Liver (tissue), 3 donors: ENCODE data around the gene TMPRSS2.

Source experiments
- FOXA1 ChIP-seq: IDR thresholded peaks from 2 replicates; pipeline ENCODE4 v1.6.1; 2016; ENCODE audit warnings: antibody characterized with exemption
- FOXA2 ChIP-seq: IDR thresholded peaks from 2 replicates; pipeline ENCODE4 v1.6.1; 2016; ENCODE audit warnings: antibody characterized with exemption
- JUND ChIP-seq, 2 donors: IDR thresholded peaks; 2 replicates each; pipeline ENCODE4 v1.6.1; 2016; ENCODE audit warnings: antibody characterized with exemption in 2 of 2
- RAD21 ChIP-seq, 2 donors: IDR thresholded peaks; 2 replicates each; pipeline ENCODE4 v1.6.1; 2016; ENCODE audit warnings: antibody characterized with exemption in 2 of 2, mild to moderate bottlenecking in 2 of 2
- RXRA ChIP-seq, 2 donors: IDR thresholded peaks; 2 replicates each; pipeline ENCODE4 v1.6.1; 2017 to 2018; ENCODE audit warnings: antibody characterized with exemption in 2 of 2, mild to moderate bottlenecking in 1 of 2
- SP1 ChIP-seq: IDR thresholded peaks from 2 replicates; pipeline ENCODE4 v1.6.1; 2018; ENCODE audit warnings: antibody characterized with exemption, mild to moderate bottlenecking
- TAF1 ChIP-seq: conservative IDR thresholded peaks from 2 replicates; pipeline ENCODE4 v1.6.1; 2016; ENCODE audit warnings: antibody characterized with exemption, mild to moderate bottlenecking
- YY1 ChIP-seq: IDR thresholded peaks from 2 replicates; pipeline ENCODE4 v1.6.1; 2016; ENCODE audit warnings: antibody characterized with exemption, mild to moderate bottlenecking
- TF ChIP-seq, protein P1 (sequence below): fragments of 150-350 bp; IDR thresholded peaks from 2 replicates; pipeline ENCODE4 v1.5.1; 2017; ENCODE audit warnings: improper control_type of control experiment, low read depth, low read length; ENCODE audit not compliant: missing input control
- TF ChIP-seq, protein P2 (sequence below): IDR thresholded peaks from 2 replicates; pipeline ENCODE4 v1.6.1; 2016; ENCODE audit warnings: antibody characterized with exemption
- TF ChIP-seq, protein P3 (sequence below): IDR thresholded peaks from 2 replicates; pipeline ENCODE4 v1.6.1; 2016; ENCODE audit warnings: antibody characterized with exemption, mild to moderate bottlenecking
- TF ChIP-seq, protein P4 (sequence below): IDR thresholded peaks from 2 replicates; pipeline ENCODE4 v1.6.1; 2016; ENCODE audit warnings: antibody characterized with exemption
- TF ChIP-seq, protein P5 (sequence below): IDR thresholded peaks from 2 replicates; pipeline ENCODE4 v1.6.1; 2016; ENCODE audit warnings: antibody characterized with exemption
- donor health status: healthy.
- donor health status: healthy.

DNA sequence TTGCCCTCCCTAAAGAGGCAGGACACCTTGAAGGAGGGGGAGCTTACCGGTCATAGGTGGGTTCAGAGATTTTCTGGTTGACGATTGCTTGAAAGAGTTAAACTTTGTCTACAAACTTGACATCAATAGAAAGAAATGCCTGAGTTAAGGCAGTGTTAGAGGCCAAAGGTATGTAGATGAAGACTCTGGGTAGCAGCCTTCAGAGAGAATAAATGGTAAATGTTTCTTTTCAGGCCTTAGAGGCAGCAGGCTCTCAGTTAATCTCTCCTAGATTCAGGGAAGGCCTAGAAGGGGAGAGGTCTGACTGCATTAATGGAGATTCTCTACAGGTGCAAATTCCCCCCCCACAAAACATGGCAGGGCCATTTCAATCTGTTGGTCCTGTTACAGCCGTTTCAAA lies 54.2 kb downstream of the TMPRSS2 start:
- no peak for TF ChIP-seq JUND (IDR thresholded peaks at IDR 0.05)
- TF ChIP-seq, protein P1, sequence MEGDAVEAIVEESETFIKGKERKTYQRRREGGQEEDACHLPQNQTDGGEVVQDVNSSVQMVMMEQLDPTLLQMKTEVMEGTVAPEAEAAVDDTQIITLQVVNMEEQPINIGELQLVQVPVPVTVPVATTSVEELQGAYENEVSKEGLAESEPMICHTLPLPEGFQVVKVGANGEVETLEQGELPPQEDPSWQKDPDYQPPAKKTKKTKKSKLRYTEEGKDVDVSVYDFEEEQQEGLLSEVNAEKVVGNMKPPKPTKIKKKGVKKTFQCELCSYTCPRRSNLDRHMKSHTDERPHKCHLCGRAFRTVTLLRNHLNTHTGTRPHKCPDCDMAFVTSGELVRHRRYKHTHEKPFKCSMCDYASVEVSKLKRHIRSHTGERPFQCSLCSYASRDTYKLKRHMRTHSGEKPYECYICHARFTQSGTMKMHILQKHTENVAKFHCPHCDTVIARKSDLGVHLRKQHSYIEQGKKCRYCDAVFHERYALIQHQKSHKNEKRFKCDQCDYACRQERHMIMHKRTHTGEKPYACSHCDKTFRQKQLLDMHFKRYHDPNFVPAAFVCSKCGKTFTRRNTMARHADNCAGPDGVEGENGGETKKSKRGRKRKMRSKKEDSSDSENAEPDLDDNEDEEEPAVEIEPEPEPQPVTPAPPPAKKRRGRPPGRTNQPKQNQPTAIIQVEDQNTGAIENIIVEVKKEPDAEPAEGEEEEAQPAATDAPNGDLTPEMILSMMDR = no peak
- TF ChIP-seq FOXA1 = no peak
- no peak for TF ChIP-seq FOXA2
- no peak for TF ChIP-seq RAD21 (IDR thresholded peaks at IDR 0.05)
- TF ChIP-seq, protein P2, sequence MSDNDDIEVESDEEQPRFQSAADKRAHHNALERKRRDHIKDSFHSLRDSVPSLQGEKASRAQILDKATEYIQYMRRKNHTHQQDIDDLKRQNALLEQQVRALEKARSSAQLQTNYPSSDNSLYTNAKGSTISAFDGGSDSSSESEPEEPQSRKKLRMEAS = no peak
- no peak for TF ChIP-seq TAF1
- TF ChIP-seq, protein P3, sequence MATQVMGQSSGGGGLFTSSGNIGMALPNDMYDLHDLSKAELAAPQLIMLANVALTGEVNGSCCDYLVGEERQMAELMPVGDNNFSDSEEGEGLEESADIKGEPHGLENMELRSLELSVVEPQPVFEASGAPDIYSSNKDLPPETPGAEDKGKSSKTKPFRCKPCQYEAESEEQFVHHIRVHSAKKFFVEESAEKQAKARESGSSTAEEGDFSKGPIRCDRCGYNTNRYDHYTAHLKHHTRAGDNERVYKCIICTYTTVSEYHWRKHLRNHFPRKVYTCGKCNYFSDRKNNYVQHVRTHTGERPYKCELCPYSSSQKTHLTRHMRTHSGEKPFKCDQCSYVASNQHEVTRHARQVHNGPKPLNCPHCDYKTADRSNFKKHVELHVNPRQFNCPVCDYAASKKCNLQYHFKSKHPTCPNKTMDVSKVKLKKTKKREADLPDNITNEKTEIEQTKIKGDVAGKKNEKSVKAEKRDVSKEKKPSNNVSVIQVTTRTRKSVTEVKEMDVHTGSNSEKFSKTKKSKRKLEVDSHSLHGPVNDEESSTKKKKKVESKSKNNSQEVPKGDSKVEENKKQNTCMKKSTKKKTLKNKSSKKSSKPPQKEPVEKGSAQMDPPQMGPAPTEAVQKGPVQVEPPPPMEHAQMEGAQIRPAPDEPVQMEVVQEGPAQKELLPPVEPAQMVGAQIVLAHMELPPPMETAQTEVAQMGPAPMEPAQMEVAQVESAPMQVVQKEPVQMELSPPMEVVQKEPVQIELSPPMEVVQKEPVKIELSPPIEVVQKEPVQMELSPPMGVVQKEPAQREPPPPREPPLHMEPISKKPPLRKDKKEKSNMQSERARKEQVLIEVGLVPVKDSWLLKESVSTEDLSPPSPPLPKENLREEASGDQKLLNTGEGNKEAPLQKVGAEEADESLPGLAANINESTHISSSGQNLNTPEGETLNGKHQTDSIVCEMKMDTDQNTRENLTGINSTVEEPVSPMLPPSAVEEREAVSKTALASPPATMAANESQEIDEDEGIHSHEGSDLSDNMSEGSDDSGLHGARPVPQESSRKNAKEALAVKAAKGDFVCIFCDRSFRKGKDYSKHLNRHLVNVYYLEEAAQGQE = no peak
- no peak for TF ChIP-seq RXRA (IDR thresholded peaks at IDR 0.05)
- TF ChIP-seq, protein P4, sequence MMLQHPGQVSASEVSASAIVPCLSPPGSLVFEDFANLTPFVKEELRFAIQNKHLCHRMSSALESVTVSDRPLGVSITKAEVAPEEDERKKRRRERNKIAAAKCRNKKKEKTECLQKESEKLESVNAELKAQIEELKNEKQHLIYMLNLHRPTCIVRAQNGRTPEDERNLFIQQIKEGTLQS = no peak
- TF ChIP-seq, protein P5, sequence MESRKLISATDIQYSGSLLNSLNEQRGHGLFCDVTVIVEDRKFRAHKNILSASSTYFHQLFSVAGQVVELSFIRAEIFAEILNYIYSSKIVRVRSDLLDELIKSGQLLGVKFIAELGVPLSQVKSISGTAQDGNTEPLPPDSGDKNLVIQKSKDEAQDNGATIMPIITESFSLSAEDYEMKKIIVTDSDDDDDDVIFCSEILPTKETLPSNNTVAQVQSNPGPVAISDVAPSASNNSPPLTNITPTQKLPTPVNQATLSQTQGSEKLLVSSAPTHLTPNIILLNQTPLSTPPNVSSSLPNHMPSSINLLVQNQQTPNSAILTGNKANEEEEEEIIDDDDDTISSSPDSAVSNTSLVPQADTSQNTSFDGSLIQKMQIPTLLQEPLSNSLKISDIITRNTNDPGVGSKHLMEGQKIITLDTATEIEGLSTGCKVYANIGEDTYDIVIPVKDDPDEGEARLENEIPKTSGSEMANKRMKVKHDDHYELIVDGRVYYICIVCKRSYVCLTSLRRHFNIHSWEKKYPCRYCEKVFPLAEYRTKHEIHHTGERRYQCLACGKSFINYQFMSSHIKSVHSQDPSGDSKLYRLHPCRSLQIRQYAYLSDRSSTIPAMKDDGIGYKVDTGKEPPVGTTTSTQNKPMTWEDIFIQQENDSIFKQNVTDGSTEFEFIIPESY = no peak
- no peak for TF ChIP-seq SP1
- no peak for TF ChIP-seq YY1
